Measurements from ENCODE around the gene MTMR12. TPM values are rescaled to one million over a fixed set of nuclear protein-coding genes. Genes with fewer than 3 reads are reported as not detected.
"Not testable (repeated sequence)": the region's sequence is repeated elsewhere in the genome, so short reads cannot be mapped to it uniquely, and the experiment has no call there.

Gene MTMR12
- total RNA-seq, 1 donor = 19.9 TPM

DNA sequence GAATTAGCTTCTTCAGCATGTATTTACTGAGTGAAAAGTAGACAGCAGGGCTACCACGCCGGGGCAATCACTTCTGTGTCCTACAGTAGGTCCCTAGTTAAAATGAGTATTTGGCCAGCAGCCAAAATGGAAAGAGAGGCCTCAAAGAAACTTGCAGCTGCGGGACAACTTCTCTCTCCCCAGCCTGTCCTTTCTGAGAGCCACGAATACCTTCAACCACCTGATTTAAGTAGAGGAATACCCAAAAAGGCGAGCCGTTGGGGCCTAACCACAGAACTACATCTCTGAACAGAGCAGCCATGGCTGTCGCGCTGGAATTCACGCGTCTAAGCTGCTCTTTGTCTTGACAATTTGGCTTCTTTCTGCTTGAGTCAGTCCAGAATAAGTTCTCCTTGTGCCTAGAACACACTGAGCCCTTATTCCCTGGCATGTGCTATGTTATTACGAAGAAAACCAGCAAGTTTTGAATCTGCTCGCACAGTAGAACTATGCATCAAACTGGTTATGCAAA lies 94.8 kb downstream of the MTMR12 start:
- TF ChIP-seq, protein P1, sequence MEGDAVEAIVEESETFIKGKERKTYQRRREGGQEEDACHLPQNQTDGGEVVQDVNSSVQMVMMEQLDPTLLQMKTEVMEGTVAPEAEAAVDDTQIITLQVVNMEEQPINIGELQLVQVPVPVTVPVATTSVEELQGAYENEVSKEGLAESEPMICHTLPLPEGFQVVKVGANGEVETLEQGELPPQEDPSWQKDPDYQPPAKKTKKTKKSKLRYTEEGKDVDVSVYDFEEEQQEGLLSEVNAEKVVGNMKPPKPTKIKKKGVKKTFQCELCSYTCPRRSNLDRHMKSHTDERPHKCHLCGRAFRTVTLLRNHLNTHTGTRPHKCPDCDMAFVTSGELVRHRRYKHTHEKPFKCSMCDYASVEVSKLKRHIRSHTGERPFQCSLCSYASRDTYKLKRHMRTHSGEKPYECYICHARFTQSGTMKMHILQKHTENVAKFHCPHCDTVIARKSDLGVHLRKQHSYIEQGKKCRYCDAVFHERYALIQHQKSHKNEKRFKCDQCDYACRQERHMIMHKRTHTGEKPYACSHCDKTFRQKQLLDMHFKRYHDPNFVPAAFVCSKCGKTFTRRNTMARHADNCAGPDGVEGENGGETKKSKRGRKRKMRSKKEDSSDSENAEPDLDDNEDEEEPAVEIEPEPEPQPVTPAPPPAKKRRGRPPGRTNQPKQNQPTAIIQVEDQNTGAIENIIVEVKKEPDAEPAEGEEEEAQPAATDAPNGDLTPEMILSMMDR (IDR thresholded peaks at IDR 0.05; ENCODE audit: insufficient read depth, low read depth, low read length) = no peak
- DNase-seq (ENCODE audit: low read depth) = peak; percentile 25
- no peak overlapping the region for H3K4me3 ChIP-seq (ENCODE audit: low read depth, low read length)

DNA sequence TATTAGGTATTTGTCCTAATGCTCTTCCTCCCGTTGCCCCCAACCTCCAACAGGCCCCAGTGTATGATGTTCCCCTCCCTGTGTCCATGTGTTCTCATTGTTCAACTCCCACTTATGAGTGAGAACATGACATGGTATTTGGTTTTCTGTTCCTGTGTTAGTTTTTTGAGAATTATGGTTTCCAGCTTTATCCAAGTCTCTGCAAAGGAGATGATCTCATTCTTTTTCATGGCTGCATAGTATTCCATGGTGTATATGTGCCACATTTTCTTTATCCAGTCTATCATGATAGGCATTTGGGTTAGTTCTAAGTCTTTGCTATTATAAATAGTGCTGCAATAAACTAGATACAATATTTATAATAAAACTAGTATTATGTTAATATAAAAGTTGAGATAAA lies 98.4 kb downstream of the MTMR12 start:
- H3K4me3 ChIP-seq (ENCODE audit: low read depth, low read length); DNase-seq (ENCODE audit: low read depth): not testable (repeated sequence)

DNA sequence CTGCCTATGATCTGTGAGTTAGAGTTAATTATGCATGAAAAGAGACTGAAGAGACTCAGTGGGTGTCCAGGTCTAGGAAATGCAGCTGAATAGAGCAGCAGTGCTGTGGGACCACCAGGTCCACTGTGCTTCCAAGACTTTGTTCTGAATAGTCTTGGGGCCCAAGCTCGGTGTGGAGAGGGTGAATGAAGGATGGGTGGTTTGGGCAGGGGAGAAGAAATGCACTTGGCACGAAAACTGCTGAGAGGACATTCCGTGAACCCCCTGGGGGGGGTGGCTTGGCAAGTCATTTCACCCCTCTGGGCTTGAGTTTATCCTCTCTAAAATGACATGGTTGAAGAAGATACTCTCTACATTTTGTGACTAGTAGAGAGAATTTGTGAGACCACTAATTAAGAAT lies 102.6 kb downstream of the MTMR12 start:
- H3K4me3 ChIP-seq (ENCODE audit: low read depth, low read length) = no peak overlapping the region
- no peak for DNase-seq (ENCODE audit: low read depth)
- TF ChIP-seq, protein P1 (IDR thresholded peaks at IDR 0.05; ENCODE audit: insufficient read depth, low read depth, low read length) = no peak

DNA sequence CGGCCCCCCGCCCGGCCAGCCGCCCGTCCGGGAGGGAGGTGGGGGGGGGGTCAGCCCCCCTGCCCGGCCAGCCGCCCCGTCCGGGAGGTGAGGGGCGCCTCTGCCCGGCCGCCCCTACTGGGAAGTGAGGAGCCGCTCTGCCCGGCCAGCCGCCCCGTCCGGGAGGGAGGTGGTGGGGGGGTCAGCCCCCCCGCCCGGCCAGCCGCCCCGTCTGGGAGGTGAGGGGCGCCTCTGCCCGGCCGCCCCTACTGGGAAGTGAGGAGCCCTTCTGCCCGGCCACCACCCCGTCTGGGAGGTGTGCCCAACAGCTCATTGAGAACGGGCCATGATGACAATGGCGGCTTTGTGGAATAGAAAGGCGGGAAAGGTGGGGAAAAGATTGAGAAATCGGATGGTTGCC lies 103.9 kb downstream of the MTMR12 start:
- not testable (repeated sequence) for H3K4me3 ChIP-seq (ENCODE audit: low read depth, low read length); DNase-seq (ENCODE audit: low read depth)

DNA sequence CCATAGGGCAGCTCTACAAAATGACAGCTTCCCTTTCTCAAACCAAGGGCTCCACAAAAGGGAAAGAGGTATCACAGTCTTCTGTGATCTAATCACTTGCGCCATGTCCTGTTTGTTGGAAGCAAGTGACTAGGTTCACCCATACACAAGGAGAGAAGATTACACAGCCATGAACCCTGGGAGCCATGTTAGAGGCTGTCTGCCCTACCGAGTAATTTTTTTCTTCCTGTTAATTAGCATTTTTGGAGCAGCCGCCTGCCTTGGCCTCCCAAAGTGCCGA lies 105.4 kb downstream of the MTMR12 start:
- no peak overlapping the region for H3K4me3 ChIP-seq (ENCODE audit: low read depth, low read length)
- TF ChIP-seq, protein P1 (IDR thresholded peaks at IDR 0.05; ENCODE audit: insufficient read depth, low read depth, low read length) = no peak
- no peak for DNase-seq (ENCODE audit: low read depth)

DNA sequence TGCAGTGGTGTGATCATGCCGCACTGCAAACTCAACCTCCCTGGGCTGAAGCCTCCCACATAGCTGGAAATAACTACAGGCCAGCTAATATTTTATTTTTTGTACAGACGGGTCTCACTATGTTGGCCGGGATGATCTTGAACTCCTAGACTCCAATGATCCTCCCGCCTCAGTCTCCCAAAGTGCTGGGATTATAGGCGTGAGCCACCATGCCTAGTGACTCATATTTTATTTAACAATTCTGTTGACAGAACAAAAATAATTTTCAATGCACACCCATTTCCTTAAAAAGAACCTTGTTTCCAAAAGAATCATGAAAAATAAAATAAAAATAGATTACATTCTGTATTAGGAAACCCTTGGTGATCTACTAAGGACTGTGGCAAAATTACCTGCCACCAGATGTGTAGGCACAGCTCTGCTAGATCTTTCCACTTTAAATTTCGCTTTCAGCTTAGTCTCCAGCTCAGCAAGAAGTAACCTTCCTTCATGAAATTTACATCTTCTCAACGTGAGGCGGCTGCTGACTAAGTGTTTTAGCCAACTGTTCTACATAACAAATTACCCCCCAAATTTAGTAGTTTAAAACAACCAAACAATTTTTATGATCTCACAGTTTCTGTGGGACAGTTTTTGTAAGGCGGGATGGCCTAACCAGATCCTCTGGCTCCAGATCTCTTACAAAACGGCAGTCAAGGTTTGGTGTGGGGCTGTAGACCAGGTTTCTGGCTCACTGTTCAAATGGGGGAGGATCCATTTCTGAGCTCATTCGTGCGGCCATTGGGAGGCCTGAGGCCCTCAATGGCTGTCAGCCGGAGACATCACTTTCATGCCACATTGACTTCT lies 106.0 kb downstream of the MTMR12 start:
- no peak overlapping the region for H3K4me3 ChIP-seq (ENCODE audit: low read depth, low read length)
- DNase-seq (ENCODE audit: low read depth) = no peak
- TF ChIP-seq, protein P1 (IDR thresholded peaks at IDR 0.05; ENCODE audit: insufficient read depth, low read depth, low read length) = no peak

DNA sequence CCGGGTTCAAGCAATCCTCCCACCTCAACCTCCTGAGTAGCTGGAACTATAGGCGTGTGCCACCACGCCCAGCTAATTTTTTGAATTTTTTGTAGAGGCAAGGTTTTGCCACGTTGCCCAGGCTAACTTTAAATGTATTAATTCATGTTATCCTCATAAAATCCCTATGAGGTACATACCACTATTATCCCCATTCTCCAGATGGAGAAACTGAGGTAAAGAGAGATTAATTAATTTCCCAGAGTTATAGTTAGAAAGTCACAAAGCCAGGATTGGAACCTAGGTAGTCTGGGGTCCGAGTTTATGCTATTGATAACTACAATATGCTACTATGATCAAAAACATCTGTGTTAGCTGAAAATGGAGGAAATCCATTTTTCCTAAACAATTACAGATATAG lies 106.7 kb downstream of the MTMR12 start:
- no peak for DNase-seq (ENCODE audit: low read depth)
- H3K4me3 ChIP-seq (ENCODE audit: low read depth, low read length) = no peak overlapping the region
- TF ChIP-seq, protein P1 (IDR thresholded peaks at IDR 0.05; ENCODE audit: insufficient read depth, low read depth, low read length) = no peak

DNA sequence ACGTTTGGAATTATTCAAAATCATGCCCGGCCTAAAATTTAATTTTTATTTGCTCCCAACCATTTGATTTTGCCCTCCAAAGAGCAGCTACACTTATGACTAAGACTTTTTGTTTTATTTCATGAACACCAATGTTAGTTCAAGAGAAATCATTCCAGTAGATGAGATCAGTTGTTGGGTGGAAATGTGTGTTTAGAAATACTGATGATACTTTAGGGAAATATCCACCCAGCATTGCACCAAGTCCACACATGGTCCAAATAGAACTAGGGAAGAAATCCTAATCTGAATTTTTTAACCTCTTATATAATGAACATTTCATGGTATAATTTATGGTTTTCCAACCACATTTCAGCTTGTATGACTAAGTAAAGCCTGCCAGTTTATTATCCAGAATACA lies 110.3 kb downstream of the MTMR12 start:
- TF ChIP-seq, protein P1 (IDR thresholded peaks at IDR 0.05; ENCODE audit: insufficient read depth, low read depth, low read length) = no peak
- peak; percentile 38 for DNase-seq (ENCODE audit: low read depth)
- no peak overlapping the region for H3K4me3 ChIP-seq (ENCODE audit: low read depth, low read length)
